Activated CD4-positive, alpha-beta memory T cell treated with anti-CD3 and anti-CD28 coated beads for 36 hours (primary cell): ENCODE results near the gene MRPL52. TPM values are rescaled to one million over a fixed set of nuclear protein-coding genes. Genes with fewer than 3 reads are reported as not detected.
A peak's percentile ranks its signal among the peaks of the same experiment; 100 is the strongest.

Source experiments
- CTCF ChIA-PET: fragments of 350-600 bp; sonication (Branson Sonifier 250); formaldehyde crosslinking; loops from one replicate; lab custom pipeline; 2021; ENCODE audit warnings: antibody characterized with exemption, inconsistent platforms; lab: Charles Lee
- POLR2A ChIA-PET: fragments of 350-600 bp; sonication (Branson Sonifier 250); formaldehyde crosslinking; loops from one replicate; lab custom pipeline; 2021; ENCODE audit warnings: antibody characterized with exemption; lab: Charles Lee
- DNase-seq: peaks from one replicate; pipeline ENCODE4 v3.0.0-alpha.2; 2020
- H3K27ac Mint-ChIP-seq: one replicate; pipeline ENCODE4 v1.8.0; 2021; ENCODE audit warnings: mixed read lengths
- H3K27me3 Mint-ChIP-seq: one replicate; pipeline ENCODE4 v1.8.0; 2021; ENCODE audit warnings: mixed read lengths
- H3K36me3 Mint-ChIP-seq: one replicate; pipeline ENCODE4 v1.8.0; 2021; ENCODE audit warnings: mixed read lengths
- H3K4me1 Mint-ChIP-seq: one replicate; pipeline ENCODE4 v1.8.0; 2021; ENCODE audit warnings: low read depth, mixed read lengths
- H3K4me3 Mint-ChIP-seq: one replicate; pipeline ENCODE4 v1.8.0; 2021; ENCODE audit warnings: mild to moderate bottlenecking, mixed read lengths
- H3K9me3 Mint-ChIP-seq: one replicate; pipeline ENCODE4 v1.8.0; 2021; ENCODE audit warnings: mixed read lengths
- intact Hi-C: fragments of 100-400 bp; cut with micrococcal nuclease; formaldehyde crosslinking; loops from one replicate; pipeline ENCODE4 v1.15.1; 2023
- total RNA-seq, 2 experiments: library from RNA; stranded (reverse); gene quantifications; one replicate each; pipeline ENCODE4 v1.2.3, GENCODE V29; 2021

MRPL52 gene
- total RNA-seq, 2 experiments from 2014 or later = 152 to 156 TPM

DNA sequence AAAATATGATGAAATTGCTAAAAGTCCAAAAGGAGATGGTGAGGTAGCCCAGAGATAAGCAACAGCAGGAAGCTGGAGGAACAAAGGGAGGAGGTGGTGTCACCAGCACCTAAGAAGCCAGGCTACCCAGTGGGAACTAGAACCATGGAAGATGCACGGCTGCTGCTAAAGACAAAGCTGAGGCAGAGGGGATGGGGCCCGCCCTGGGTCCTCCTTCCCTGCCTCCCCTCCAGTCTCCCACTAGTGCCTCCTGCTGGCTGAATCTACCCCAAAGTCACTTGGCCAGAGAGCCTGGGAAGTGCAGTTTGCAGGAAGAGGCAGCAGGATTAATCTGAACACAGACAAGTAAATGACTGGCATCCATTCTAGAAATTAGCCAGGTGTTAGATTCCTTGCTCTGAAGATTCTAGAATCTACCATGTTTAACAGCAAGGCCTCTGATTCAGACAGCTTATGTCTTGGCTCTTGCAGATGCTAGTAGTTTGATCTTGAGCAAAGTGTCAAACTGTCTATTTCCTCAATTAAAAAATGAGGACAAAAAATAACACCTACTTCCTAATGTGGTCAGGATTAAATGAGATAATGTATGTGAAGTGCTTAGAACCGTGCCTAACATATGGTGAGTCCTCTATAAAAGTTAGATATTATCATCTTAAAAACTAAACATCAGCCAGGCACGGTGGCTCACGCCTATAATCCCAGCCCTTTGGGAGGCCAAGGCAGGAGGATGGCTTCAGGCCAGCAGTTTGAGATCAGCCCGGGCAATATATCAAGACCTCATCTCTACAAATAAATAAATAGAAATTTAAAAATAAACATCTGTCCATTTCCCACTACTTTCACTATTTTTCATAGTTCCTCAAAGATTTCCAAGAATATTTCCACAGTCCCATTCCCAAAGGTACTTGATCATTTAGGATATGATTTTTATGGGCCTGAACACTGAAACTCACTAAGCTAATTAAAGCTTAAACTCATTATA, 36.0 kb downstream of the MRPL52 start:
- Mint-ChIP-seq H3K36me3 (no peaks in the 10 kb centered on the region), H3K4me1 (peaks cover 21% of the 10 kb centered on the region), H3K27me3 (peaks cover 3% of the 10 kb centered on the region), H3K9me3 (no peaks in the 10 kb centered on the region), H3K4me3 (no peak overlapping the region), H3K27ac (no peak overlapping the region)
- ChIA-PET CTCF (interaction anchor here (0.8 to 4.4 kb wide), 7 partner anchors 11 to 294 kb away, joined by 3 to 22 read pairs (median 5); no protein-coding TSS in a partner anchor), POLR2A (no interaction called here)
- intact Hi-C loops = no loop called here
- DNase-seq = peak; percentile 55

- DNase-seq = no peak
- Mint-ChIP-seq H3K4me3 (no peak overlapping the region), H3K36me3 (no peaks in the 10 kb centered on the region), H3K9me3 (no peaks in the 10 kb centered on the region), H3K27ac (no peak overlapping the region), H3K4me1 (peaks cover 24% of the 10 kb centered on the region), H3K27me3 (peaks cover 1% of the 10 kb centered on the region)
- CTCF ChIA-PET = interaction anchor here (1.4 to 2.1 kb wide), 2 partner anchors 14 to 214 kb away, joined by 5 read pairs; no protein-coding TSS in a partner anchor
- intact Hi-C loops = no loop called here
- POLR2A ChIA-PET = no interaction called here
These were observed 37.2 kb downstream of the MRPL52 start for GRCh38 chr14:22866874-22867273.

DNA sequence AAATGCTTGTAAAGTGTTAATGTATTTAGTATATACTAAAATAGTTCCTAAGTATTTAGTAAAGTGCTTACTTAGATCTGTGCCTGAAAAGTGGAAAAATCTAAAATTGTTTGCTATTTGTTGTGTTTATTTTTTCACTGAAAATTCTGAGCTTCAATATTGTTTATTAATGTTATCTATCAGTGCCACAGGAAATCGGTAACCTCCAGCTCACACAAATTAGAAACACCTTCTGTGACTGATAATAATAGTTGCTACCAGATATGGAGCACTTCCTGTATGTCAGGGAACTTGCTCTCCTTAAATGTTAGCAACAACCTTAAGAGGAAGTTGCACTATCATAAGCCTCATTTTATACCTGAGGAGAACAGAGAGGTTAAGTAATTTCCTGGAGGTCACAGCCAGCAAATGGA, 41.1 kb downstream of the MRPL52 start:
- CTCF ChIA-PET = interaction anchor here (0.6 to 6.4 kb wide), 17 partner anchors 9 to 1414 kb away, joined by 3 to 115 read pairs (median 5); partner anchors contain the start of genes RBM23 and REM2
- Mint-ChIP-seq H3K27ac (peak overlapping the region; percentile 100), H3K4me1 (peaks cover 36% of the 10 kb centered on the region), H3K4me3 (peak overlapping the region; percentile 88), H3K27me3 (no peaks in the 10 kb centered on the region), H3K36me3 (peaks cover 19% of the 10 kb centered on the region), H3K9me3 (no peaks in the 10 kb centered on the region)
- intact Hi-C loops = loop anchor here (1.0 kb wide), 8 partner anchors 16 to 315 kb away; partner anchors contain the start of genes DAD1, HAUS4, MRPL52 and PRMT5
- no peak for DNase-seq
- POLR2A ChIA-PET = interaction anchor here (0.7 to 2.7 kb wide), 13 partner anchors 11 to 340 kb away, joined by 3 to 16 read pairs (median 4); partner anchors contain the start of genes ACIN1, DAD1, MRPL52 and OXA1L

DNA sequence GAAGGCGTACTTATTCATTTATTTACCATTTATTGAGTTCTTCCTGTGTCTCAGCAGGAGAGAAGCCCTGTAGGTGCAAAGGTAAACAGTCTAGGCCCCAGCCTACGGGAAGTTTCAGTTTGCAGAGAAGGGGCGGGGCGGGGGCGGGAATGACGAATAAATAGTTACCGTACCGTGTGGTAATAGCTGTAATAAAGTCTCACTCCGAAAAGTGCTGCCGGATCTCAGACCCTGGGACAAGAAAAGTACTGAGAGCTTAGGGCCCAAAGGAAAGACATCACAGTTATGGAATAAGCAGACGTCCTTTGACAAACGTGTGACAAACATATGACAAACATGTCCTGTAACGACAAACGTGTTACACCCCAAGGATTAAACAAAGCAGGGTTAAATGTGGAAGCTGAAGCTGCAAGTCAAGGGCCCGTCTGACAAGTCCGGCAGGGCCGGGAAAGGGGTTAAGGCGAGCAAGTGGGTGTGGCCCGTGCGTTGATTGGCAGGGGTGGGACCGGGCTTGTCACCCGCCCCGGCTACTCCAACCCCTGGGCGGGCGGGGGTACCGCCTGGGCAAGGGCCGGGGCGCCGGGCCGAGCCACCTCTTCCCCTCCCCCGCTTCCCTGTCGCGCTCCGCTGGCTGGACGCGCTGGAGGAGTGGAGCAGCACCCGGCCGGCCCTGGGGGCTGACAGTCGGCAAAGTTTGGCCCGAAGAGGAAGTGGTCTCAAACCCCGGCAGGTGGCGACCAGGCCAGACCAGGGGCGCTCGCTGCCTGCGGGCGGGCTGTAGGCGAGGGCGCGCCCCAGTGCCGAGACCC, 41.7 kb downstream of the MRPL52 start, which contains the start of gene LRP10:
Gene LRP10 (plus strand): TSS at position 517 of the 809 bp plus-strand sequence. CDS start 564 bp downstream, outside the sequence.
- no peaks in the 10 kb centered on the region for H3K9me3 Mint-ChIP-seq
- no peaks in the 10 kb centered on the region for H3K27me3 Mint-ChIP-seq
- peaks cover 36% of the 10 kb centered on the region for H3K4me1 Mint-ChIP-seq
- peak within 1 kb of the TSS; percentile 100 for H3K27ac Mint-ChIP-seq
- peak; percentile 91 for DNase-seq
- POLR2A ChIA-PET = interaction anchor here (0.7 to 2.7 kb wide), 15 partner anchors 11 to 340 kb away, joined by 3 to 16 read pairs (median 4); partner anchors contain the start of genes ACIN1, DAD1, MRPL52 and OXA1L
- peak within 1 kb of the TSS; percentile 88 for H3K4me3 Mint-ChIP-seq
- CTCF ChIA-PET = interaction anchor here (0.6 to 6.4 kb wide), 28 partner anchors 9 to 1414 kb away, joined by 3 to 115 read pairs (median 5); partner anchors contain the start of genes RBM23 and REM2
- intact Hi-C loops = loop anchor here (1.0 kb wide), 9 partner anchors 16 to 315 kb away; partner anchors contain the start of genes DAD1, HAUS4, MRPL52 and PRMT5
- H3K36me3 Mint-ChIP-seq = peaks cover 24% of the 10 kb centered on the region

GRCh38 chr14:22872033-22872832, 42.5 kb downstream of the MRPL52 start:
- Mint-ChIP-seq H3K9me3 (no peaks in the 10 kb centered on the region), H3K4me1 (peaks cover 33% of the 10 kb centered on the region), H3K4me3 (peak overlapping the region; percentile 88), H3K27ac (peak overlapping the region; percentile 100), H3K27me3 (no peaks in the 10 kb centered on the region), H3K36me3 (peaks cover 24% of the 10 kb centered on the region)
- ChIA-PET CTCF (interaction anchor here (0.6 to 6.4 kb wide), 34 partner anchors 9 to 894 kb away, joined by 3 to 115 read pairs (median 4); partner anchors contain the start of genes DAD1, HAUS4, PRMT5 and RBM23), POLR2A (interaction anchor here (0.5 to 2.7 kb wide), 12 partner anchors 10 to 316 kb away, joined by 3 to 16 read pairs (median 6); partner anchors contain the start of genes DAD1, MRPL52, OXA1L and RBM23)
- intact Hi-C loops = loop anchor here (1.0 kb wide), 1 partner anchor 28 kb away; no protein-coding TSS in a partner anchor
- DNase-seq = peak; percentile 84

- H3K4me1 Mint-ChIP-seq = peaks cover 33% of the 10 kb centered on the region
- CTCF ChIA-PET = interaction anchor here (0.6 to 6.4 kb wide), 33 partner anchors 10 to 316 kb away, joined by 3 to 115 read pairs (median 4); partner anchors contain the start of genes DAD1, HAUS4, PRMT5 and RBM23
- peaks cover 30% of the 10 kb centered on the region for H3K36me3 Mint-ChIP-seq
- H3K4me3 Mint-ChIP-seq = peak overlapping the region; percentile 88
- DNase-seq = no peak
- intact Hi-C loops = loop anchor here (1.0 kb wide), 1 partner anchor 27 kb away; no protein-coding TSS in a partner anchor
- POLR2A ChIA-PET = interaction anchor here (0.5 to 2.7 kb wide), 10 partner anchors 9 to 284 kb away, joined by 3 to 16 read pairs (median 4); partner anchors contain the start of genes DAD1, OXA1L, PRMT5 and RBM23
- no peaks in the 10 kb centered on the region for H3K27me3 Mint-ChIP-seq
- H3K27ac Mint-ChIP-seq = peak overlapping the region; percentile 90
- no peaks in the 10 kb centered on the region for H3K9me3 Mint-ChIP-seq
These were observed 43.3 kb downstream of the MRPL52 start for GRCh38 chr14:22872833-22873520.

DNA sequence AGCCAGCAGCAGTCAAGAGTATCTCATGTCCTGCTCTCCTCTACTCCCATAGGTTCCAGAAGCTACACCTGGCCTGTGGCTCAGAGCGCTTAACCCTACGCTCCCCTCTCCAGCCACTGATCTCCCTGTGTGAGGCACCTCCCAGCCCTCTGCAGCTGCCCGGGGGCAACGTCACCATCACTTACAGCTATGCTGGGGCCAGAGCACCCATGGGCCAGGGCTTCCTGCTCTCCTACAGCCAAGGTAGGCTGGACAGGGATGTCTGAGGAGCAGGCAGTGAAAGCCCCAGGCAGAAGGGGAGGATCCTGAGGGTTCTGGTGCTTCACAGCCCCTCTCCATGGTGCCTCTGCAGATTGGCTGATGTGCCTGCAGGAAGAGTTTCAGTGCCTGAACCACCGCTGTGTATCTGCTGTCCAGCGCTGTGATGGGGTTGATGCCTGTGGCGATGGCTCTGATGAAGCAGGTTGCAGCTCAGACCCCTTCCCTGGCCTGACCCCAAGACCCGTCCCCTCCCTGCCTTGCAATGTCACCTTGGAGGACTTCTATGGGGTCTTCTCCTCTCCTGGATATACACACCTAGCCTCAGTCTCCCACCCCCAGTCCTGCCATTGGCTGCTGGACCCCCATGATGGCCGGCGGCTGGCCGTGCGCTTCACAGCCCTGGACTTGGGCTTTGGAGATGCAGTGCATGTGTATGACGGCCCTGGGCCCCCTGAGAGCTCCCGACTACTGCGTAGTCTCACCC, 45.5 kb downstream of the MRPL52 start:
- H3K36me3 Mint-ChIP-seq = peaks cover 36% of the 10 kb centered on the region
- no peaks in the 10 kb centered on the region for H3K27me3 Mint-ChIP-seq
- H3K4me1 Mint-ChIP-seq = peaks cover 29% of the 10 kb centered on the region
- POLR2A ChIA-PET = no interaction called here
- no peak overlapping the region for H3K27ac Mint-ChIP-seq
- no peak for DNase-seq
- no peak overlapping the region for H3K4me3 Mint-ChIP-seq
- H3K9me3 Mint-ChIP-seq = no peaks in the 10 kb centered on the region
- CTCF ChIA-PET = interaction anchor here (0.6 to 6.4 kb wide), 2 partner anchors 9 to 110 kb away, joined by 3 to 115 read pairs; partner anchors contain the start of gene REM2
- intact Hi-C loops = no loop called here

GRCh38 chr14:22875748-22876319, 46.1 kb downstream of the MRPL52 start:
- no peak for DNase-seq
- intact Hi-C loops = no loop called here
- H3K36me3 Mint-ChIP-seq = peaks cover 36% of the 10 kb centered on the region
- no peaks in the 10 kb centered on the region for H3K9me3 Mint-ChIP-seq
- H3K27ac Mint-ChIP-seq = no peak overlapping the region
- H3K4me1 Mint-ChIP-seq = peaks cover 23% of the 10 kb centered on the region
- H3K27me3 Mint-ChIP-seq = no peaks in the 10 kb centered on the region
- ChIA-PET POLR2A (no interaction called here), CTCF (interaction anchor here (1.4 kb wide), 2 partner anchors 9 to 24 kb away, joined by 3 to 4 read pairs; no protein-coding TSS in a partner anchor)
- no peak overlapping the region for H3K4me3 Mint-ChIP-seq

- ChIA-PET POLR2A (no interaction called here), CTCF (interaction anchor here (1.4 kb wide), 2 partner anchors 8 to 23 kb away, joined by 3 to 4 read pairs; no protein-coding TSS in a partner anchor)
- Mint-ChIP-seq H3K4me3 (no peak overlapping the region), H3K36me3 (peaks cover 36% of the 10 kb centered on the region), H3K4me1 (peaks cover 25% of the 10 kb centered on the region), H3K27me3 (no peaks in the 10 kb centered on the region), H3K9me3 (no peaks in the 10 kb centered on the region), H3K27ac (no peak overlapping the region)
- no peak for DNase-seq
- intact Hi-C loops = no loop called here
These were observed 47.4 kb downstream of the MRPL52 start for GRCh38 chr14:22877000-22877501.
